Activated naive CD4-positive, alpha-beta T cell treated with anti-CD3 and anti-CD28 coated beads, Interleukin-2, amount 50 U/mL, for 24 hours (primary cell): ENCODE data around the gene OGN.

Source experiments
- H3K27ac Mint-ChIP-seq: one replicate; pipeline ENCODE4 v1.8.0; 2021; ENCODE audit warnings: mild to moderate bottlenecking, mixed read lengths
- H3K27me3 Mint-ChIP-seq: one replicate; pipeline ENCODE4 v1.8.0; 2021; ENCODE audit warnings: mixed read lengths
- H3K36me3 Mint-ChIP-seq: one replicate; pipeline ENCODE4 v1.8.0; 2021; ENCODE audit warnings: mixed read lengths
- H3K4me1 Mint-ChIP-seq: one replicate; pipeline ENCODE4 v1.8.0; 2021; ENCODE audit warnings: mixed read lengths
- H3K4me3 Mint-ChIP-seq: one replicate; pipeline ENCODE4 v1.8.0; 2021; ENCODE audit warnings: mild to moderate bottlenecking, mixed read lengths
- H3K9me3 Mint-ChIP-seq: one replicate; pipeline ENCODE4 v1.8.0; 2021; ENCODE audit warnings: mixed read lengths

The OGN gene, protein sequence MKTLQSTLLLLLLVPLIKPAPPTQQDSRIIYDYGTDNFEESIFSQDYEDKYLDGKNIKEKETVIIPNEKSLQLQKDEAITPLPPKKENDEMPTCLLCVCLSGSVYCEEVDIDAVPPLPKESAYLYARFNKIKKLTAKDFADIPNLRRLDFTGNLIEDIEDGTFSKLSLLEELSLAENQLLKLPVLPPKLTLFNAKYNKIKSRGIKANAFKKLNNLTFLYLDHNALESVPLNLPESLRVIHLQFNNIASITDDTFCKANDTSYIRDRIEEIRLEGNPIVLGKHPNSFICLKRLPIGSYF

DNA sequence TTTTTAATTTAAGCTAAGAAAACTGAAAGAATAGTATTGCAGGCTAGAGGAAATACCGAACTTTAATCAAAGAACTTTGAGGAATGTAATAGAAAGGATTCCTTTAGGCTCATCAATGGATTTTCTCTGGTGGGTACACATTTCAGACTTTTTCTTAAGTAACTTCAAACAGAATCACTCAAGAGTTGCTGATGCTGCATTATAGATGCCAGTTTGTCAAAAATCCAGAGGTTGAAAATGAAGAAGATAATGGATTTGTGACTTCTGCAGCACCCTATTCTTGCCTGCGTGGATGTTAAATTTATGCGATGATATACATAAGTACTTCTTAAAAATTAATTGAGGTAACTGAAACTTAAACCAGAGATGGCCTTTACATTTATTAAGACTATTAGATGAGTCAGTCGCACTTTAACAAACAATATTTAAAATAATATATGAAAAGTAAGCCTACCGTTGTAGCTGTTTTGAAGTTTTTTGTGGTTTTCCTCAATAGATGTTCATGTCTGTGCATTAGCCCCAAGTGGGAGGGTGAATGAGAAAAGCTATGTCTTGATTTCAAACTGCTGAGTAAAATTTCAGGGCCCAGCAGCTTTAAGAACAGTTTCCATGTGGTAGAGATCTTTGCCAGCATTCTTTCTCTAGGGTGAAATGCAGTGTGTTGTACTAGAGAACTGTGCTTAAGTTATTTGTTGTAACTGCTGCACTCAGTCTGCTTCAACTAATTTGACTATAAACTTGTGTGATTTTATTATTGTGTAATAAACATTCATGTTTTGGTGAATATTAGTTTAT, at the start of gene OGN:
Gene OGN, minus strand, starts transcription at position 537 of the 795 bp plus-strand sequence. CDS start 1,171 bp downstream, outside the sequence.
- H3K9me3 Mint-ChIP-seq, result no peaks in the 10 kb centered on the region
- H3K27me3 Mint-ChIP-seq, result no peaks in the 10 kb centered on the region
- no peak within 1 kb of the TSS for H3K4me3 Mint-ChIP-seq
- H3K4me1 Mint-ChIP-seq, result peaks cover 27% of the 10 kb centered on the region
- no peaks in the 10 kb centered on the region for H3K36me3 Mint-ChIP-seq
- no peak within 1 kb of the TSS for H3K27ac Mint-ChIP-seq

DNA sequence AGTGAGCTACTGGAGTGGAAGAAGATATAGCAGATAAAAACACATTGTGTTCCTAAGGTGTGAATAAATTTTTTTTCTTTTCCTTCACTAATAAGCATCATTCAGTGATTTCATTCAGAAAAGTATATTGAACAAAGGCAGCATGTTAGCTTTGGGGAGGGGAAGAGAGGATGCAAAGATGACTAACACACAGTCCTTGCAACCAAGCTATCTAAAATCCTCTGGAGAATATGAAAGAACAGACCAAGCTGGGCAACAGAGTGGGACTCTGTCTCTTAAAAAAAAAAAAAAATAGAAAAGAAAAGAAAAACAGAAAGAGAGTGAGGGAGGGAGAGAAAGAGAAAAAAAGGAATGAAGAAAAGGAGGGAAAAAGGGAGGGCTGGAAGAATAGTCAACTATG, 42.2 kb upstream of the OGN start:
- no peak overlapping the region for H3K4me3 Mint-ChIP-seq
- H3K27me3 Mint-ChIP-seq, result no peaks in the 10 kb centered on the region
- H3K9me3 Mint-ChIP-seq, result no peaks in the 10 kb centered on the region
- no peaks in the 10 kb centered on the region for H3K4me1 Mint-ChIP-seq
- H3K27ac Mint-ChIP-seq, result no peak overlapping the region
- H3K36me3 Mint-ChIP-seq, result no peaks in the 10 kb centered on the region

DNA sequence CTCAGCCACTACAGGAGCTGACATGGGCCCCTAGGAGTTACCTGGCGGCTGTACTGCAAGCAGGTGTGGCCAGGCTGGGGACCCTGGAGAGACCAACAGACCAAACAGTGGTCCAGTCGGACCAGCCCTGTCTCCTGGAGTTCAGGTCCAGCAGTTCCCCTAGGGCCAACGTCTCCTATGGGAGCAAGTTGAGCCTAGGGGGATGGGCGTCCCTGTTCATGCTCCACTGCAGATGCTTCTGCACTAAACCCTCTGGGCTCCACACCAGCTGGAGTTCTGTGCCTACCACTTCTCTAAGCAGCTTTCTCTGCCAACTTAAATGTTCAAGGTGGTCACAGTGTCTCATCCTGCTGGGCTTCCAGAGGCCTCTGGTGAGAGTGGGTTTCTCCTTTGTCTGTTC, 40.5 kb upstream of the OGN start:
- no peaks in the 10 kb centered on the region for H3K4me1 Mint-ChIP-seq
- no peak overlapping the region for H3K27ac Mint-ChIP-seq
- H3K9me3 Mint-ChIP-seq, result no peaks in the 10 kb centered on the region
- no peaks in the 10 kb centered on the region for H3K27me3 Mint-ChIP-seq
- no peak overlapping the region for H3K4me3 Mint-ChIP-seq
- H3K36me3 Mint-ChIP-seq, result no peaks in the 10 kb centered on the region

DNA sequence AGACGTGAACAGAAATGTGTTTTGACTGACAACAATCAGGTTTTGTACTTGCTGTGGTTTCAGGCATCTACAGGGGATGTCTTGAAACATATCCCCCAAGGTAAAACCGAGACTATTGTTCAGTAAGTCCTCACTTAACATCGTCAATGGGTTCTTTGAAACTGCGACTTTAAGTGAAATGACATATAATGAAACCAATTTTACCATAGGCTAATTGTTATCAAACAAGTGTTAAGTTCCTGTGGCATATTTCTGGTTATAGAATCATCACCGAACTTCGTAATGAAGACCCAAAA, 36.3 kb upstream of the OGN start:
- Mint-ChIP-seq H3K4me3 (no peak overlapping the region), H3K27ac (no peak overlapping the region)

DNA sequence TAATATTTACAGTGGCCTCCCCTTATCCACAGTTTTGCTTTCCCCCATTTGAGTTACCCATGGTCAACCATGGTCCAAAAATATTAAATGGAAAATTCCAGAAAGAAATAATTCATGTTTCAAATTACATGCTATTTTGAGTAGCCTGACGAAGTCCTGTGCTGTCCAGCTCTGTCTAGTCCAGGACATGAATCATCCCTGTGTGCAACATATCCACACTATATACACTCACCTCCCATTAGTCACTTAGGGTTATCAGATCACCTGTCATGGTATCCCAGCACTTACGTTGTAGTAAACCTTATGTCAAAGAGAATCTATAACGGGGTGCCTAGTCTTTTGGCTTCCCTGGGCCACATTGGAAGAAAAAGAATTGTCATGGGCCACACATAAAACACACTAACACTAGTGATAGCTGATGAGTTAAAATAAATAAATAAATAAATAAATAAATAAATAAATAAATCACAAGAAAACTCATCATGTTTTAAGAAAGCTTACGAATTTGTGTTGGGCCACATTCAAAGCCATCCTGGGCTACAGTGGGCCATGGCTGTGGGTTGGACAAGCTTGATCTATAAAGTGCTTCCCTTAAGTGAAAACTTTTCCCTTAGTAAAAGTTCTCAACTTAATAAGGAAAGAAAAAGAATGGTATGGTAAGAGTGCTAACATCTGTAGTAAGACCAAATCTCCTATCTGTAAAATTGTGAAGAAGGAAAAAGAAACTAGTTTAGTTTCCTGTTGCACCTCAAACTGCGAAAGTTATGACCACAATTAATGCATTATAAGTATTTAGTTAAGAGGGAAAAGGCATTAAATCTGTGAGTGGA, 35.8 kb upstream of the OGN start:
- no peaks in the 10 kb centered on the region for H3K4me1 Mint-ChIP-seq
- H3K36me3 Mint-ChIP-seq, result no peaks in the 10 kb centered on the region
- H3K27ac Mint-ChIP-seq, result no peak overlapping the region
- H3K27me3 Mint-ChIP-seq, result no peaks in the 10 kb centered on the region
- H3K9me3 Mint-ChIP-seq, result no peaks in the 10 kb centered on the region
- no peak overlapping the region for H3K4me3 Mint-ChIP-seq

More for the DNA sequence above, 36.3 kb upstream of the OGN start:
- H3K9me3 Mint-ChIP-seq, result no peaks in the 10 kb centered on the region
- H3K36me3 Mint-ChIP-seq, result no peaks in the 10 kb centered on the region
- no peaks in the 10 kb centered on the region for H3K27me3 Mint-ChIP-seq
- H3K4me1 Mint-ChIP-seq, result no peaks in the 10 kb centered on the region

DNA sequence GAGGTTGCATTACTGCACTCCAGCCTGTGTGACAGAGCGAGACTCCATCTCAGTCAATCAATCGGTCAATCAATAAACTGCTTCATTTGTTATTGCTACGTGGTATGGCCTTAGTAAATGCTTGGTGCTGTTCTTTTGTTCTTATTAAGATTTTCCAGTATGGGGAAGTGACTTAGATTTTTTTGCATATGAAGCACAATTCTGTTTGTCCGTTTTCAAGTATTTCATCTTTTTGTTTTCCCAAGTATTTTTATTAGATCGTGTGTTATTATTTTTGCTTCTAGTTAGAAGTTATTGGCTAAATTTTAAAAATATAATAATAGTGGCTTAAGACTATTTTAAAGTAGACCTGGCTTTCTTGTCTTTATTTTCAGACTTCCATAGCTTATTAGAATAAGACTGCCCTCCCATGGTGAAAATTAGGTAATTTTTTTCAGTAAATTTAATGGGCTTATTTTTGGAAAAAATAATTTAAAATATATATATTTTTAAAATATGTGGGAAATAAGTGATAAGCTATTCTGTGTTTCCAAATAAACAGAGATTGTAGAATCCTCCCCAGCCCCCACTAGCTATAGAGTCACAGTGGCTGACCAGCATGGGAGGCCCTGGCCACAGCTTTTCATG, 34.6 kb upstream of the OGN start:
- no peak overlapping the region for H3K27ac Mint-ChIP-seq

DNA sequence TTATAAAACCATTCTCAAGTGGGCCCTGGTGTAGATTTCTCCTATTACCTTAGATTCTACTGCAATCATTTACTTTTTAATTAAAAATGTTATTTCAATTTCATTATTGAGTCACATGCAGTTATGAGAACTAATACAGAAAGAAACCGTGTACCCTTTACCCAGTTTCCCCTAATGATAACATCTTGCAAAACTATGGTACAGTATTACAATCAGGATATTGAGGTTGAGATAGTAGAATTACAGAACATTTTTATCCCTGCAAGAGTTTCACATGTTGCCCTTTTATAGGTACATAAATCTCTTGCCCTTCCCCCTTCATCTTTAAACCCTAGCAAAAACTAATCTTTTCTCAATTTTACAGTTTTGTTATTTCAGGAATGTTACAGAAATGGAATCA, 30.9 kb upstream of the OGN start:
- Mint-ChIP-seq H3K4me3 (no peak overlapping the region), H3K36me3 (peaks cover 2% of the 10 kb centered on the region), H3K27ac (no peak overlapping the region), H3K27me3 (no peaks in the 10 kb centered on the region), H3K4me1 (no peaks in the 10 kb centered on the region), H3K9me3 (no peaks in the 10 kb centered on the region)

More for the DNA sequence above, 34.6 kb upstream of the OGN start:
- Mint-ChIP-seq H3K4me1 (no peaks in the 10 kb centered on the region), H3K27me3 (no peaks in the 10 kb centered on the region), H3K4me3 (no peak overlapping the region), H3K9me3 (no peaks in the 10 kb centered on the region), H3K36me3 (no peaks in the 10 kb centered on the region)

DNA sequence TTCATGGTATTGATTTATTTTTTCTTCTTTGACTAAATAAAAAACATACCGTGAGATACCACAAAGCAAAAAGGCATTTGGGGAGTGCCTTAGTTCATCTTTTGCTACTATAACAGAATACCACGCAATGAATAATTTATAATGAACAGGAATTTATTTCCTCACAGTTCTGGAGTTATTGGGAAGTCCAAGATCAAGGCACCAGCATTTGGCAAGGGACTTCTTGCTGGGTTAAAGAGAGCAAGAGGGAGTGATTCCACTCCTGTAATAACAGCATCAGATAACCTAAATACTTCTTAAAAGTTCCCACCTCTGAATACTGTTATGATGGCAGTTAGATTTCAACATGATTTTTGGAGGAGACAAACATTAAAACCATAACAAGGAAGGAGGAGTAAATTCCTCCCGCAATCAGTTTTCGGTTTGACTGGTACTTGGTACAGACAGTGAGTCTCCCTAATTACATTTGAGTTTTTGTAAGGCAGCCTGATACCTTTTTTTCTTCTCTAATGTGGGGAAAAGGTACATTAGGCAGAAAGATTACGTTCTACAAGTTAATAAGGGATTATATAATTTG, 28.7 kb upstream of the OGN start:
- Mint-ChIP-seq H3K4me3 (no peak overlapping the region), H3K36me3 (peaks cover 4% of the 10 kb centered on the region), H3K27me3 (no peaks in the 10 kb centered on the region), H3K27ac (no peak overlapping the region), H3K4me1 (no peaks in the 10 kb centered on the region), H3K9me3 (no peaks in the 10 kb centered on the region)

DNA sequence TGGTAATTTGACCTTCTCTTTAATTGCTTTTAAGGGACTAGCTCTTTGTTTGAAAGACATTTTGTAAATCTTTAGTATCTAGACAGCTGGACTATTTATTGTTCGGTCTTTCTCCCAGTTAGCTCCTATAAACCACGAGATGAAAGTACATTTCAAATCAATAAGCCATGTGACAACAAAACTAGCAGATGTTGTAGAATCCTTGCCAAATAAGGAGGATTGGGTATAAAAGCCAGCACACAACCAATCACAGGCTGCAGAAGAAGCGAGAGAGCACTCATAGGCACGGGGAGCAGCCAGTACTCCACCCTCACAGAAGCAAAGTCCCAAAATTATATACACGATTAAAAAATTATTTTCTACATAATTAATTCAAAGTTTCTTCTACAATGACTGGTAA, 28.0 kb upstream of the OGN start:
- H3K36me3 Mint-ChIP-seq, result peaks cover 4% of the 10 kb centered on the region
- H3K9me3 Mint-ChIP-seq, result no peaks in the 10 kb centered on the region
- H3K27ac Mint-ChIP-seq, result no peak overlapping the region
- no peaks in the 10 kb centered on the region for H3K4me1 Mint-ChIP-seq
- no peaks in the 10 kb centered on the region for H3K27me3 Mint-ChIP-seq
- H3K4me3 Mint-ChIP-seq, result no peak overlapping the region

DNA sequence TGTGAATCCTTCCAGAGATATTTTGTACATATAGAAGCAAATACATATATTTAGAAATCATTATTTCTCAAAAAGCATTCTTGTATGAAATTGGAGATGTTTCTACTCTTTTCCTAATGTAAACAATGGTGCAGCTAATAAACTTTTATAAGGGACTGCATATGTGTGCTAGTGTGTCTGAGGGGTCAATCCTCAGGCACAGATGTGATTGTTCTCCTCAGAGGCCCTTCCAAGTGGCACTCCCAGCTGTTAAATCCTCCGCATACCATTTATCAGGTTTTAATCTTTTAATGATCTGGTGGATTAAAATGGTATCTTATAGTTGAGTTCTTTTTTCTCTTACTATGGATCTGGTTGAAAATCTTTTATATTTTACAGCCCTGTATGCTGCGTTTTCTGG, 25.5 kb upstream of the OGN start:
- Mint-ChIP-seq H3K36me3 (peaks cover 4% of the 10 kb centered on the region), H3K4me1 (no peaks in the 10 kb centered on the region)

DNA sequence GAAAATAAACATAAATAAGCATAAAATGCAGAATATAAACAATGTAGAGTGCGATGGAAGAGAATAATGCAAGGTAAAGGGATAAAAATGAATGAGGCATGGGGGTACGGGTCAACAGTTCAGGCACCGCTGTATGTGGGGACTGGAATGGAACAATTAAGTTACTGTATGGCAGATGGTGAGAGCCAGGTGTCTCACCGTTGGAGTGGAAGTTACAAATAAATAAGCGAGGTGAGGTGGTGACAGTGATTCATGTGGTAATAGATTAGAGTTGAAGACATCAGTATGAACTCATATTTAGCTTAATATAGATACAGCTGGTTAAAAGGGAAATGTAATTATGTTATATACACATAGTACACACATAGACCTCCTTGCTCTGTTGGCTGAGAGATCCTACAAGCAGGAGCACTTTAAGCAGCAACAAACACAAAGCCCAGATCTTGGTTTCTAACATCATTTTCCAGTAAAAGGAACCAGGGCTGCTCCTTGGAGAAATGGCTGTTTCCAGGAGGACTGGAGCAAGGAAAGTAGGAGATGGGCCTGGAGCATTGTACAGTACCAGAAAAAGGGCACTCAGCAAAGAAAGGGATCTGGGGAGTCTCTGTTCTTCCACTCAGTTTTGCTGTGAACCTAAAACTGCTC, 22.2 kb upstream of the OGN start:
- no peak overlapping the region for H3K27ac Mint-ChIP-seq

More for the DNA sequence above, 25.5 kb upstream of the OGN start:
- H3K4me3 Mint-ChIP-seq, result no peak overlapping the region
- no peaks in the 10 kb centered on the region for H3K27me3 Mint-ChIP-seq
- H3K9me3 Mint-ChIP-seq, result no peaks in the 10 kb centered on the region
- H3K27ac Mint-ChIP-seq, result no peak overlapping the region

DNA sequence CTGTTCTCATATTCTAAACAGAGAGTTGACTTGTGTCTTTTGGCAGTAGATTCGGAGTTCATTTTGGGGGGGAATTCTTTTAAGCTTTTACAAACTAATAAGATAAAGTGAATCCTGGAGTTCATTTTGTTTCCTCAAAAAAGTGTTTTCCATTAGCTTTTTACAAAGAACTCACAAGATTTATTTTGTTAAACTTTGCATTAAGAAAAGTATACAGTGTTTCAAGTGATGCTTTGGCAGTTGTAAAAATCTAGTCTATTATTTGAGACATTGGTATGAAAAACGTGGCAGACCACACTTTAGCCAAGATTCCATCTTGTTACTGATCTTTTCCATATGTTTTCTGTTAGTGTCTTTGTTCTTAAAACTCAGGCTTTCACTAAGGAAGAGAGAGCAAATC, 21.1 kb upstream of the OGN start:
- Mint-ChIP-seq H3K4me3 (no peak overlapping the region), H3K4me1 (no peaks in the 10 kb centered on the region), H3K27ac (no peak overlapping the region), H3K36me3 (peaks cover 2% of the 10 kb centered on the region), H3K27me3 (no peaks in the 10 kb centered on the region), H3K9me3 (no peaks in the 10 kb centered on the region)

More for the DNA sequence above, 22.2 kb upstream of the OGN start:
- H3K36me3 Mint-ChIP-seq, result peaks cover 4% of the 10 kb centered on the region
- no peaks in the 10 kb centered on the region for H3K4me1 Mint-ChIP-seq
- no peaks in the 10 kb centered on the region for H3K27me3 Mint-ChIP-seq
- no peaks in the 10 kb centered on the region for H3K9me3 Mint-ChIP-seq
- H3K4me3 Mint-ChIP-seq, result no peak overlapping the region

DNA sequence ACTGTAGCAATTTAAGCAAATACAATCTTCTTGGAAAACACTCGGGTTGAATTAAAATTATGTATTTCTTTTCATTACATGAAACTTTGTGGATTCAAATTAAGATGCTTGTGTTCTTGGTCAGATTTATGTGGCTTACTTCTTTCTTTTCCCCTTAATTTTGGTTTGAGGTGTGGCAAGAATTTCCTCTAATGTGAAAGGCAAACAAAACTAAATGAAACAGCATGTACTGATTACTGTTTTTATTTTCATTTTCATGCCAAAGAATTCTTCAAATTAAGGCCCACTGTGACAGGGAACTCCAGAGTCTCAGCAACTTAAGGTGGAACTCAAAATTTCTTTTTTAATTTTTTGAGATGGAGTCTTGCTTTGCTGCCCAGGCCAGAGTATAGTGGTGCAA, 20.0 kb upstream of the OGN start, which contains the start of gene OMD:
Gene OMD, minus strand, starts transcription at position 132 of the 400 bp plus-strand sequence. CDS start 6,913 bp downstream, outside the sequence.
- Mint-ChIP-seq H3K27ac (no peak within 1 kb of the TSS), H3K4me1 (no peaks in the 10 kb centered on the region), H3K4me3 (no peak within 1 kb of the TSS), H3K36me3 (peaks cover 1% of the 10 kb centered on the region), H3K9me3 (no peaks in the 10 kb centered on the region), H3K27me3 (no peaks in the 10 kb centered on the region)

DNA sequence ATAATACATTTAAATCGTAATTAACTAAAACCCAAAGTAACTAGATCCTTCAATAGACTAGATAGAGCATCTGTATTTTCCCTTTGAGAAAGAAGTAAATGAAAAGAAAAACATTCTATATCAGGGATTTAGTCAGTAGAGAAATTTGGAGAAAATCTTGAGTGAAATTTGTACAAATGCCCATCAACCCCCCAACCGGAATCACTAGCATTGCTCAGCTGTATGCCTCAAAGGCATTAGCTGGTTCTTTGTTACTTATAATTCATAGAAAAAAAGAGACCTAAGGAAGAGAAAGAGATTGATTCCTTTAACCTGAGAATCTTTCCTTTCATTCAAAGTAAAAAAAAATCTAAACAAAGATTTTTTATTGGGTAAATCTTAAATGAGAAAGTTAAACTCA, 19.2 kb upstream of the OGN start:
- H3K27me3 Mint-ChIP-seq, result no peaks in the 10 kb centered on the region
- H3K4me1 Mint-ChIP-seq, result no peaks in the 10 kb centered on the region
- H3K27ac Mint-ChIP-seq, result no peak overlapping the region
- H3K4me3 Mint-ChIP-seq, result no peak overlapping the region
- peaks cover 1% of the 10 kb centered on the region for H3K36me3 Mint-ChIP-seq
- no peaks in the 10 kb centered on the region for H3K9me3 Mint-ChIP-seq
